Stomach (tissue), 9 donors: Measurements from ENCODE around the gene EXOC3. TPM values are rescaled to one million over a fixed set of nuclear protein-coding genes. Genes with fewer than 3 reads are reported as not detected.

Source experiments
- DNase-seq, 2 donors: peaks; one replicate each; pipeline versions ENCODE4 v3.0.0 to v3.0.0-alpha.2; 2013 to 2019
- H3K27ac ChIP-seq, 5 donors: fragments of 200-600 bp in 4 of 5; sonication (generic) in 4 of 5; one replicate each; pipeline ENCODE4 v1.5.1; 2013 to 2019; ENCODE audit warnings: mild to moderate bottlenecking in 1 of 5, moderate library complexity in 1 of 5
- H3K27me3 ChIP-seq, 3 donors: fragments of 200-600 bp; sonication (generic); one replicate each; pipeline ENCODE4 v1.5.1; 2017 to 2019; ENCODE audit warnings: mixed run types in 1 of 3
- H3K36me3 ChIP-seq, 4 donors: fragments of 200-600 bp; sonication (generic); 1 replicate in 3 of 4; 2 replicates in 1 of 4; pipeline ENCODE4 v1.5.1; 2016 to 2019
- H3K4me1 ChIP-seq, 4 donors: fragments of 200-600 bp; sonication (generic); one replicate each; pipeline ENCODE4 v1.5.1; 2016 to 2019
- H3K4me3 ChIP-seq, 4 donors: fragments of 200-600 bp; sonication (generic) in 3 of 4; one replicate each; pipeline ENCODE4 v1.5.1; 2016 to 2019; ENCODE audit warnings: mild to moderate bottlenecking in 1 of 4
- H3K9me3 ChIP-seq, 4 donors: fragments of 200-600 bp; sonication (generic); one replicate each; pipeline ENCODE4 v1.5.1; 2016 to 2019
- EP300 ChIP-seq: sonication (generic); formaldehyde crosslinking; IDR thresholded peaks from one replicate; pipeline ENCODE4 v1.6.1; 2017; ENCODE audit warnings: antibody characterized with exemption
- POLR2A ChIP-seq, 4 donors: fragments of 450-650 bp; IDR thresholded peaks; one replicate each; pipeline ENCODE4 v1.6.1; 2016; ENCODE audit warnings: antibody characterized with exemption in 4 of 4, control low read depth in 2 of 4, mild to moderate bottlenecking in 1 of 4, moderate library complexity in 1 of 4
- POLR2AphosphoS5 ChIP-seq, 3 donors: sonication (generic); formaldehyde crosslinking; IDR thresholded peaks; one replicate each; pipeline ENCODE4 v1.6.1; 2016; ENCODE audit warnings: antibody characterized with exemption in 3 of 3
- WGBS, 5 donors: extraction: QIAGEN DNeasy Blood & Tissue Kit in 3 of 5; methylation state at CpG; one replicate each; pipeline versions ENCODE4 v1.1.5 to v1.1.7; 2013 to 2018; 5-methylcytosine and 5-hydroxymethylcytosine counted together
- intact Hi-C: fragments of 100-400 bp; cut with DNase I; formaldehyde crosslinking; loops from one replicate; pipeline ENCODE4 v1.15.1; 2023; ENCODE audit warnings: low total_unique reads
- polyA plus RNA-seq, 3 donors: library from polyadenylated mRNA; stranded (reverse); fragments of 200-250 nt; gene quantifications; one replicate each; pipeline ENCODE4 v1.2.3, GENCODE V29; 2013
- total RNA-seq, 5 donors: library from RNA; depleted of rRNA; stranded (reverse); fragments of >200 nt; gene quantifications; one replicate each; pipeline versions ENCODE4 v1.1.0 to v1.2.3, GENCODE V29; 2014 to 2016
- TF ChIP-seq, protein P1 (sequence below), 7 experiments: fragments of 450-650 bp in 4 of 7; fragments of 200-600 bp in 3 of 7; sonication (generic) in 3 of 7; IDR thresholded peaks; one replicate each; pipeline ENCODE4 v1.5.1; 2016 to 2019; ENCODE audit warnings: antibody characterized with exemption in 7 of 7, control low read depth in 2 of 7, mild to moderate bottlenecking in 1 of 7
- donor health status: healthy with polysubstance abuse.
- donor health status: Bipolar disorder and iron deficiency.
- donor health status: healthy.

The EXOC3 gene
- total and polyA plus RNA-seq, 8 donors: 29.9 to 133 (median 59.3) TPM

DNA sequence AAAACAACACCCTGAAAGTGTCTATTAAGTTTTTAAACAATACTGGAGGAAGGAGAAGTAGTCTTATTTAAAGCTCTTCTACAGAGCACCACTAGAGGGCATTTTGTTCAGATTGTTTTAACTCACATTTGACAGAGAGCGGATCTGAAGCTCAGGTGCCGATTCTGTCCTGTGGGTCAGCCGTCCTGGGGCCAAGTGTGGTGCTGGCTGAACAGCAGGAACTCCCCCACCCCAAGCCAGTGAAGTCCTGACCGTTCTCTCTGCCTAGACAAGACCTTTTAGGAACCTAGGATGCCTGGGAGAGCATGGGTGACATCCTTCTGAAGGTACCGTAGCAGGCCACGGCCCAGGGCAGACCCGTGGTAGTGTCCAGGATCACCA lies 3.9 kb downstream of the EXOC3 start:
- intact Hi-C loops: no loop called here
- WGBS, 5 donors: 47 to 54% (median 51%) methylated on average over 7 of the region's 7 CpGs
- Histone ChIP-seq H3K4me1 (peaks cover 18 to 59% (median 35%) of the 10 kb centered on the region in 4 donors), H3K4me3 (no peak overlapping the region), H3K36me3 (peaks cover 42 to 65% (median 61%) of the 10 kb centered on the region in 4 donors), H3K27me3 (no peaks in the 10 kb centered on the region), H3K9me3 (peaks cover 0 to 8% (median 3%) of the 10 kb centered on the region in 4 donors), H3K27ac (no peak overlapping the region)
- DNase-seq: peak in 1 of 2 donors; percentile 57
- TF ChIP-seq, protein P1, sequence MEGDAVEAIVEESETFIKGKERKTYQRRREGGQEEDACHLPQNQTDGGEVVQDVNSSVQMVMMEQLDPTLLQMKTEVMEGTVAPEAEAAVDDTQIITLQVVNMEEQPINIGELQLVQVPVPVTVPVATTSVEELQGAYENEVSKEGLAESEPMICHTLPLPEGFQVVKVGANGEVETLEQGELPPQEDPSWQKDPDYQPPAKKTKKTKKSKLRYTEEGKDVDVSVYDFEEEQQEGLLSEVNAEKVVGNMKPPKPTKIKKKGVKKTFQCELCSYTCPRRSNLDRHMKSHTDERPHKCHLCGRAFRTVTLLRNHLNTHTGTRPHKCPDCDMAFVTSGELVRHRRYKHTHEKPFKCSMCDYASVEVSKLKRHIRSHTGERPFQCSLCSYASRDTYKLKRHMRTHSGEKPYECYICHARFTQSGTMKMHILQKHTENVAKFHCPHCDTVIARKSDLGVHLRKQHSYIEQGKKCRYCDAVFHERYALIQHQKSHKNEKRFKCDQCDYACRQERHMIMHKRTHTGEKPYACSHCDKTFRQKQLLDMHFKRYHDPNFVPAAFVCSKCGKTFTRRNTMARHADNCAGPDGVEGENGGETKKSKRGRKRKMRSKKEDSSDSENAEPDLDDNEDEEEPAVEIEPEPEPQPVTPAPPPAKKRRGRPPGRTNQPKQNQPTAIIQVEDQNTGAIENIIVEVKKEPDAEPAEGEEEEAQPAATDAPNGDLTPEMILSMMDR (IDR thresholded peaks at IDR 0.05): peak in 5 of 7 experiments; percentile 14 to 45 (median 35)
- TF ChIP-seq EP300 (no peak), POLR2AphosphoS5 (IDR thresholded peaks at IDR 0.05) (no peak)

DNA sequence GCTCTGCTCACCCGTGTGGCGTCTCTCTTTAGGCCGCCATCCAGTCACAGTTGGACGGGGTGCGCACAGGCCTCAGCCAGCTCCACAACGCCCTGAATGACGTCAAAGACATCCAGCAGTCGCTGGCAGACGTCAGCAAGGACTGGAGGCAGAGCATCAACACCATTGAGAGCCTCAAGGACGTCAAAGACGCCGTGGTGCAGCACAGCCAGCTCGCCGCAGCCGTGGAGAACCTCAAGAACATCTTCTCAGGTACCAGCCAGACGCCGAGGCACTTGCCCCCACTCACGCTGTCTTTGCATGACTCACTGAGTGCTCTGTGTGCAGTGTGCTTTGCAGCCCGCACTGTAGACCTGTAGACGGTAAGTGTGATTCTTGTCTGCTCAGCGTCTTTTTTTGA lies 4.5 kb downstream of the EXOC3 start:
- H3K36me3 ChIP-seq: peaks cover 48 to 72% (median 67%) of the 10 kb centered on the region in 4 donors
- H3K27ac ChIP-seq: no peak overlapping the region
- TF ChIP-seq EP300: no peak
- TF ChIP-seq POLR2AphosphoS5 (IDR thresholded peaks at IDR 0.05): no peak
- TF ChIP-seq, protein P1 (IDR thresholded peaks at IDR 0.05): no peak
- no peak for TF ChIP-seq POLR2A (IDR thresholded peaks at IDR 0.05)
- WGBS, 5 donors: 90 to 95% (median 94%) methylated on average over 21 of the region's 21 CpGs
- intact Hi-C loops: no loop called here
- DNase-seq: no peak
- H3K4me3 ChIP-seq: no peak overlapping the region
- peaks cover 12 to 53% (median 29%) of the 10 kb centered on the region in 4 donors for H3K4me1 ChIP-seq
- H3K27me3 ChIP-seq: no peaks in the 10 kb centered on the region
- H3K9me3 ChIP-seq: peaks cover 0 to 12% (median 10%) of the 10 kb centered on the region in 4 donors

DNA sequence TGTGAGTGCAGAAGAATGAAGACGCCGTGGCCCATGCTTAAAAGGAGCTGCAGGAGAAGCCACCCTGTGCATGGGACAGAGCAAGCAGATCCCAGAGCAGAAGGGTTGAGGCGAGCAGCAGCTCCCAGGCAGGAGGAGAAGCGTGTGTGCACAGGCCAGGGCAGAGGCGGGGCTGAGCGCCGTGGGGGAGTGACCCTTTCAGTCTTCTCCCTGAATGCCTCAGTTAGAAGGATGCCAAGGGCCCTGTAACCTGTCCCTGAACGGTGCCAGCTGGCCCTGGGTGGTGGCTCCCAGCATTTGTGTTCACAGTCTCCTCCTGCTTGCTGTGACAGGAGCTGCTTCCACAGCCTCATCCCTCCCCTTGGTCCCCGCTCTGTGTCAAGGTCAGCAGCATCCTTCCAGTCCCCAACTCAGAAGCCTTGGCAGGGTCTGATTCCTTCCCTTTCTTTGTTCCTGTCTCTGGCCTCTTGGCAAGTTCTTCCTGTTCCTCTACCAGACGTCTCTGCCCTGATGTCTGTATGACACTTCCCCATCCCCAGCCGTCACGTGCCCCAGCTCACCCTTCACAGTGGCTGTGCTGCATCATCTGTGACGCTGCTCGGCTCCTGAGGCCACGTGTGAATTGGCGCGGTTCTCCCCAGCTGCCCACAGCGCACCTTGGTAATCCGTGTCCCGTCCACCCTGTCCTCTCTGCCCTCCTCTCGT lies 5.2 kb downstream of the EXOC3 start:
- peak overlapping the region in 1 of 5 donors; percentile 25 for H3K27ac ChIP-seq
- TF ChIP-seq POLR2A (IDR thresholded peaks at IDR 0.05) (no peak), EP300 (no peak), POLR2AphosphoS5 (IDR thresholded peaks at IDR 0.05) (no peak)
- TF ChIP-seq, protein P1 (IDR thresholded peaks at IDR 0.05): no peak
- no peak overlapping the region for H3K4me3 ChIP-seq
- no peaks in the 10 kb centered on the region for H3K27me3 ChIP-seq
- H3K4me1 ChIP-seq: peaks cover 11 to 52% (median 26%) of the 10 kb centered on the region in 4 donors
- H3K36me3 ChIP-seq: peaks cover 55 to 79% (median 74%) of the 10 kb centered on the region in 4 donors
- peak; percentile 28 for DNase-seq
- intact Hi-C loops: no loop called here
- 83 to 93% (median 87%) methylated on average over 18 to 21 of the region's 21 CpGs for WGBS, 5 donors
- peaks cover 0 to 12% (median 10%) of the 10 kb centered on the region in 4 donors for H3K9me3 ChIP-seq

DNA sequence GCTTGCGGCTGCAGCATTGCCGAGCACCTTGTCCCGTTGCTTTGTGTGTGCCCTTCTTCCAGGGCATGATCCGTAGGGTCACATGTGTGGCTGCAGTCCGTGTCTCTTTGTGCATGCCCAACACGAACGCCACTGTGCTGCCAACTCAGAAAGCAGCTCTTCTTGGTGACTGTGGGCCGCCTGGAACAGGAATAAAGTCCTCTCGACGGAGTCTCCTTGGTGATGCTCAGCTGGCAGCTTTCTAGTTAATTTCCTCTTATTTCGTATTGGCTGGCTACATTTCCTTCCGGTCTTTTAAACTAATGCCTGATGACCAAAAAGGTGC lies 5.8 kb downstream of the EXOC3 start:
- 89 to 94% (median 90%) methylated on average over 12 of the region's 12 CpGs for WGBS, 5 donors
- Histone ChIP-seq H3K4me1 (peaks cover 8 to 48% (median 23%) of the 10 kb centered on the region in 4 donors), H3K36me3 (peaks cover 61 to 84% (median 79%) of the 10 kb centered on the region in 4 donors), H3K9me3 (peaks cover 0 to 12% (median 10%) of the 10 kb centered on the region in 4 donors), H3K4me3 (no peak overlapping the region), H3K27ac (peak overlapping the region in 1 of 5 donors; percentile 25), H3K27me3 (no peaks in the 10 kb centered on the region)
- intact Hi-C loops: no loop called here
- TF ChIP-seq EP300: no peak
- no peak for TF ChIP-seq POLR2A (IDR thresholded peaks at IDR 0.05)
- no peak for TF ChIP-seq POLR2AphosphoS5 (IDR thresholded peaks at IDR 0.05)
- TF ChIP-seq, protein P1 (IDR thresholded peaks at IDR 0.05): no peak
- no peak for DNase-seq
